GM12801 (cell line): Measurements from ENCODE around the gene CPED1.

ENCODE experiments used
- TF ChIP-seq, protein P1 (sequence below): IDR thresholded peaks from one replicate; pipeline ENCODE4 v1.5.1; 2011; ENCODE audit warnings: control low read depth; ENCODE audit not compliant: insufficient read length; ENCODE audit errors: extremely low read depth

Gene CPED1

GRCh38 chr7:120949393-120949911, 39.1 kb upstream of the CPED1 start:
- TF ChIP-seq, protein P1, sequence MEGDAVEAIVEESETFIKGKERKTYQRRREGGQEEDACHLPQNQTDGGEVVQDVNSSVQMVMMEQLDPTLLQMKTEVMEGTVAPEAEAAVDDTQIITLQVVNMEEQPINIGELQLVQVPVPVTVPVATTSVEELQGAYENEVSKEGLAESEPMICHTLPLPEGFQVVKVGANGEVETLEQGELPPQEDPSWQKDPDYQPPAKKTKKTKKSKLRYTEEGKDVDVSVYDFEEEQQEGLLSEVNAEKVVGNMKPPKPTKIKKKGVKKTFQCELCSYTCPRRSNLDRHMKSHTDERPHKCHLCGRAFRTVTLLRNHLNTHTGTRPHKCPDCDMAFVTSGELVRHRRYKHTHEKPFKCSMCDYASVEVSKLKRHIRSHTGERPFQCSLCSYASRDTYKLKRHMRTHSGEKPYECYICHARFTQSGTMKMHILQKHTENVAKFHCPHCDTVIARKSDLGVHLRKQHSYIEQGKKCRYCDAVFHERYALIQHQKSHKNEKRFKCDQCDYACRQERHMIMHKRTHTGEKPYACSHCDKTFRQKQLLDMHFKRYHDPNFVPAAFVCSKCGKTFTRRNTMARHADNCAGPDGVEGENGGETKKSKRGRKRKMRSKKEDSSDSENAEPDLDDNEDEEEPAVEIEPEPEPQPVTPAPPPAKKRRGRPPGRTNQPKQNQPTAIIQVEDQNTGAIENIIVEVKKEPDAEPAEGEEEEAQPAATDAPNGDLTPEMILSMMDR, result no peak

DNA sequence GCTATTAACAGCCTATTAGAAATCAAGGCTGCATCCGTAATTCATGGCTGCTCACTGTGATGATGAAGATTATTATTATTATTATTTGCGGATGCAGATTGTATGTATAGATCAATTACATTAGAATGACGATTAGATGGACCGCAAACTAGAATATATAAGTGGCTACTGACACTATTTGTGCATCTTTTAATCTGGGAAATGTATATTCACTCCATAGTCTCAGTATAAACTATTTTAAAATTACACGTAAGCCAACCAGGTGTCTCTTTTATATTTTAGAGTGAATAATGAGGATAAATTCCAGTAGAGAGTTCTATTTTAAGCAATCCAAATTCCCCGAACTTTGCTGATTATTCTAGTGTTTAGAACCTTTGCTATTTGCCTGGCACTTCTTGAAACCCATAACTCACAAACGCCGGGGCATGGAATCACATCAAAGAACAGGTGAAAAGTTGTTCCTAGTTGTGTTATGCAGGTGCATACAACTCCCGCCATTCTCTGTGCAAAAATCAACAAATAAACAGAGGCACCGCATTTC, 38.4 kb upstream of the CPED1 start:
- TF ChIP-seq, protein P1, result no peak

- TF ChIP-seq, protein P1, result no peak
Observed at GRCh38 chr7:120950539-120951308, 37.8 kb upstream of the CPED1 start, which contains the start of gene ING3. ING3 (plus strand) TSS chr7:120950777; CDS start chr7:120950897, 120 bp downstream.

GRCh38 chr7:120951309-120951699, 37.2 kb upstream of the CPED1 start:
- TF ChIP-seq, protein P1, result no peak

GRCh38 chr7:120951826-120952225, 36.7 kb upstream of the CPED1 start:
- TF ChIP-seq, protein P1, result no peak

- TF ChIP-seq, protein P1, result no peak
Observed at GRCh38 chr7:120955577-120956149, 32.8 kb upstream of the CPED1 start.

- TF ChIP-seq, protein P1, result no peak
Observed at GRCh38 chr7:120959929-120960484, 28.5 kb upstream of the CPED1 start.
